NCI-H526 (cell line): Measurements from ENCODE around the gene CYB5B.
"Not testable (repeated sequence)": the region's sequence is repeated elsewhere in the genome, so short reads cannot be mapped to it uniquely, and the experiment has no call there.

Experiments
- DNase-seq, 2 experiments: peaks; one replicate each; lab custom pipeline; 2025; lab: John Stamatoyannopoulos, UW

Gene CYB5B

DNA sequence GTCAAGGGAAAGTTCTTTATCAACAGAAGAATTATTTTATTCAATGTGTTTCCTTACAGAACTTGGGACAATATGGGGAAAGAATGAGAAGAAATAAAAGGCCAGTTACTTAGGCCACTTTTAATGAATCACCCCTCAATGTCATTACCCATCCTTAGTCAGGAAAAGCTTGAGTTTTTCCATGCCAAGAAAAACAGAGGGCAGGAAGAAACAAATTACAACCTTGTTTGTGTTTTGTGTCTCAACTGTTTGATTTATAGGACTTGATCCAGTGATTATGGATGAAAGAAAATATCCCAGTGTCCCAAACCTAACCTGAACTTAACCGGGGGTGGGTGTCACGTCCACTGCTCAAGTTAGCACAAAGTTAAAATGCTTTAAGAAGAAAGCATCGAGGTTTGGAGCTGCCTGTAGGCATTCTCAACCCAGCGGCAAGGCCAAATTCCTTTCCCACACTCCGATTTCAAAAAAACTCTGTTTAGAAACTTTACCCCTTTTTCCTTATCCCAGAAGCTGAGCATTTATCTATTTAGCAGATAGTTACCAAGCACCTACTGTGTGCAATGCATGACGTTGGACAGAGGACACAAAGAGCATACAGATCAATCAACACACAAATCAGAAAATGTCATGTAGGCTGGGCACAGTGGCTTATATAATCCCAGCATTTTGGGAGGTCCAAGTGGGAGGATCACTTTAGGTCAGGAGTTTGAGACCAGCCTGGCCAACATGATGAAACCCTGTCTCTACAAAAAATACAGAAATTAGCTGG lies 14.0 kb upstream of the CYB5B start:
- DNase-seq, result no peak

GRCh38 chr16:69411064-69411985 lies 13.1 kb upstream of the CYB5B start:
- no peak for DNase-seq

GRCh38 chr16:69412287-69412686 lies 12.1 kb upstream of the CYB5B start:
- DNase-seq, result no peak

GRCh38 chr16:69413045-69413664 lies 11.3 kb upstream of the CYB5B start:
- DNase-seq, result no peak

GRCh38 chr16:69417520-69418199 lies 6.8 kb upstream of the CYB5B start:
- DNase-seq, result no peak

- no peak for DNase-seq
Measured at GRCh38 chr16:69419956-69420355, 4.5 kb upstream of the CYB5B start.

- DNase-seq, result no peak
Measured at GRCh38 chr16:69423189-69423588, 1.2 kb upstream of the CYB5B start.

DNA sequence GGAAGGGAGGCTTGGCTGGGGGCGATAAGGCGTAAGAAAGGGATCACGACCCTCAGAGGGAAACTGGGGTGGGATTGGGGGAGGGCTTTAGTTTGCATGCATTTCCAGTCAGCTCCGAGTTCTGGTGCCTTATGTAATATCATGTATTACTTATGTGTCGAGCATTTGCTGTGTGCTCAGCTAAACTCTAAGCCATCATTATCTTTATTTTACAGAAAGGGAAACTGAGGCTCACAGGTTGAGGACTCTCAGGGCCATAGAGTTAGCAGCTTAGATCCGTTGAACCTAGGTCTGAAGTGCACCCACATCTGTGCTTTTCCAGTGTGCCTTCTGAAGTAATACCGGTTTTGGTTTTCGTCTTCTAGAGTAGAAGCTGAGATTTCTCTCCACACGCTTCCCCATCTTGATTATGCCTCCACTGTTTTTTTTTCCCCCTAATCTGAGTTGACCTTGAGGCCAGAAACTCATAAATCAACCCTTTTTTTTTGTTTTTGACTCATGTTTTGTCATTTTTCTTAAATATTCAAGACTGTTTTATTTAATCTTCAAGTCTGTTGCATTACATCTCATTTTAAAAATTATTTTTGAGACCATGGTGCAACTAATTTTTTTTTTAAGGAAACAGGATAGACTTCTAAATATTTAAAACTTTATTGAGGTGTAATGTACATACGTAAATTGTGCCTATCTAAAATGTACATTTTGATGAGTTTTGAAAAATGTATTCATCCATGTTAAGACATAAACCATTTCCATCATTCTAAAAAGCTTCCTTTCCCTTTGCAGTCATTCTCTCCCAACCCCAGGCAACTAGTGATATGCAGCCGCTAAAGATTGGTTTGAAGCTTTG lies 741 bp downstream of the CYB5B start:
- no peak for DNase-seq

DNA sequence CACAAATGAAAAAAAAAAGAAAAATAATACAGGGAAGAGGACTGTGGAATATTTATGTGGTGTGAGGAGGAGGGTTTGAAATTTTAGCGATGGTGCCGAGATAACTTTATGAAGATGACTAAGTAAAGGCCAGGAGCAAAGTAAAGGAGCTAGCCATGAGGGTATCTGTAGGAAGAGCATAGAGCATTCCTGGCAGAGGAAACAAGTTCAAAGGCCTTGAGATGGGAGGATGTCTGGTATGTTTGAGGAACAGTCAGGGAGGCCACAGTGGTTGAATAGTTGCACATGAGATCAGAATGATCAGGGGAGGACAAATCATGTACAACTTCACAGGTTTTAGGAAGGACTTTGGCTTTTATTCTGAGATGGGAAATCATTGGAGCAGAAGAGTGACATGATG lies 4.2 kb downstream of the CYB5B start:
- no peak for DNase-seq

DNA sequence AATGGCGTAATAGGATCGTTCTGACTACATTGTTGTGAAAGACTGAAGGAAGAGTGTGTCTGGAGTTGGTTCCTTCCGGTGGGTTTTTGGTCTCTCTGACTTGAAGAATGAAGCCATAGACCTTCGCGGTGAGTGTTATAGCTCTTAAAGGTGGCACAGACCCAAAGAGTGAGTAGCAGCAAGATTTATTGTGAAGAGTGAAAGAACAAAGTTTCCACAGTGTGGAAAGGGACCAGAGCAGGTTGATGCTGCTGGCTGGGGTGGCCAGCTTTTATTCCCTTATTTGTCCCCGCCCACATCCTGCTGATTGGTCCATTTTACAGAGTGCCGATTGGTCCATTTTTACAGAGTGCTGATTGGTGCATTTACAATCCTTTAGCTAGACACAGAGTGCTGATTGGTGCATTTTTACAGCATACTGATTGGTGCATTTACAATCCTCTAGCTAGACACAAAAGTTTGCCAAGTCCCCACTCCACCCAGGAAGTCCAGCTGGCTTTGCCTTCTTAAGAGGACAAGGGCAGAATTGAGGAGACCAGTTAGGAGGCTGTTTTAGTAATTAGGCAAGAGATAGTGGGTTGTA lies 4.7 kb downstream of the CYB5B start:
- DNase-seq, result not testable (repeated sequence)

- no peak for DNase-seq
Measured at GRCh38 chr16:69431948-69432468, 7.6 kb downstream of the CYB5B start.

DNA sequence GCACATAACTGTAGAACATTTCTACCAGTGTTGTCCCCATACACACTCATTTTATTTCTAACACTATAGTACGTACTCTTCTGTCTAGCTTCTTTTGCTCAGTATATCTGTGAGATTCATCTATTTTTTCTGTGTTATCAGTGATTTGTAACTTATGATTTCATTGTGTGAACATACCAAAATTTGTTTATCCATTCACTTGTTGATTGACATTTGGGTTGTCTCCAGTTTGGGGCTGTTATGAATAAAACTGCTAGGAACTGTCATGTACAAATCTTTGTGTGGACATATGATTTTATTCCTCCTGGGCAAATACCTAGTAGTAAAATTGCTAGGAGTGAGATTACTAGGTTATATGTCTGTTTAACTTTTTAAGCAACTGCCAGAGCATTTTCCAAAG lies 9.6 kb downstream of the CYB5B start:
- no peak for DNase-seq

- no peak for DNase-seq
Measured at GRCh38 chr16:69435977-69436820, 11.8 kb downstream of the CYB5B start.

- DNase-seq, result no peak
Measured at GRCh38 chr16:69436896-69437295, 12.5 kb downstream of the CYB5B start.

DNA sequence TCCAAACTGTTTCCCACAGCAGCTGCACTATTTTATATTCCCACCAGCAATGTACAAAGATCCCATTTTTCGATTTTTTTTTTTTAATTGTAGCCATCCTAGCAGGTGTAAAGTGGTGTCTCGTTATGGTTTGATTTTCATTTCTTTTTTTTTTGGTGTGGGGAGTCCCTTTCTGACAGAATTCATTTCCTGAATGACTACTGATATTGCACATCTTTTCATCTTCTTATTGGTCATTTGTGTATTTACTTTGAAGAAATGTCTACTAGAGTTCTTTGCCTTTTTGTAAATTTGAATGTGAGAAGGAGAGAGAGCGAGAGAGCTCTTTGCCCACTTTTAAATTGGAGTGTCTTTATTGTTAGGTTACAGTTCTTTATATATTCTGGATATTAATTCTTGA lies 14.0 kb downstream of the CYB5B start:
- no peak for DNase-seq

DNA sequence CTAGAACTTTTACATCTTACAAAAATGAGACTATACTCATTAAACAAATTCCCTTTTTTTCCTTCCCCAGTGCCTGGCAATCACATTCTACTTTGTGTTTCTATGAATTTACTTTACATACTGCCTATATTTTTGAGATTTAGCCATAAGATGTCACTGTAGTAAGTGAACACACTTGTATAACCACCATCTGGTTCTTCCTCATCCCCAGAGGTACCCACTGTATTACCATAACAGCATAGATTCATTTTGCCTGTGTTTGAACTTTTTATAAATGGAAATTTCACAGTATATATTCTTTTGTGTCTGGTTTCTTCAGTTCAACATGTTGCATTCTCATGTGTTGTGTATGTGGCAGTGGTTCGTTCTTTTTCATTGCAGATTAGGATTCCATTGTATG lies 15.8 kb downstream of the CYB5B start:
- no peak for DNase-seq

DNA sequence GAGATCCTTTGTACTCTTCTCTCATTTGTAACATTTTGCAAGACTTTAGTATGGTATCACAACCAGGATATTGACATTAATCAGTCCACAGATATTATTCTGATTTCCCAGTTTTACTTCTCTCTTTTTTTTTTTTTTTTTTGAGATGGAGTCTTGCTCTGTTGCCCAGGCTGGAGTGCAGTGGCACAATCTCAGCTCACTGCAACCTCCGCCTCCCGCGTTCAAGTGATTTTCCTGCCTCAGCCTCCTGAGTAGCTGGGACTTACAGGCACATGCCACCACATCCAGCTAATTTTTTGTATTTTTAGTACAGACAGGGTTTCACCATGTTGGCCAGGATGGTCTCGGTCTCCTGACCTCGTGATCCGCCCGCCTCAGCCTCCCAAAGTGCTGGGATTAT lies 16.6 kb downstream of the CYB5B start:
- not testable (repeated sequence) for DNase-seq

DNA sequence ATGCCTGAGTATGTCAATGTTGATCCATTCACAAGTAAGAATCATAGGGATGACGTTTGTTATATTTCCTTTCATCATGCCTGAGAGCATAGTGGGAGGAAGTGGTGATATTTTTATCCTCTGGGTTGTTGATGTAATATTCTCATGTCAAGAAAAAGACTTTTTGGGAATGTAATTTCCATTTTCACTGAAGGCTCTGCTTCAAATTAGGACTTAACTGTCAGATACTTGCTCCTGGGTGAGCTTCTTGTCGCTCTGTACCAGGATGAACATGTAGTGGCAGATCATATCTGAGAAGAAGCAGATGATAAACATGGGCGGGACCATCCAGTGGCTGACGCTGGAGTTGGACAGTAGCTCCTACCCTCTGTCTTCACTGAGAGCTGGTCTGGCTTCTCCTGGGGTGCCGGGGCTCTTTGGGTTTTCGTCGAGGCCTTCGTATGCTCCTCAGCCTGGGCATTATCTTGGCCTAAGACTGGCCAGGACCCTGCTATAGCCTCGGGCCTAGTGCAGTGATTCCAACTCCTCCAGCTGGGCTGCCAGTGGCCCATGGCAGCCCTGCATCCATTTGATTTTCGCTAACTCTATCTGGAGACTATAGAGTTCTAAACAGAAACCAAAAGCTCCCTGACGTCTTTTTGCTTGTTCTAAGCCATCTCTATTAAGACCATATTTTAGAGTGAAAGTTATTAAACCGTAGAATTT lies 19.7 kb downstream of the CYB5B start:
- no peak for DNase-seq
